ENCODE measurements around the gene CASR. TPM values are rescaled to one million over a fixed set of nuclear protein-coding genes. Genes with fewer than 3 reads are reported as not detected.

The CASR gene
- total RNA-seq, 1 experiment from 2014 or later: not detected

DNA sequence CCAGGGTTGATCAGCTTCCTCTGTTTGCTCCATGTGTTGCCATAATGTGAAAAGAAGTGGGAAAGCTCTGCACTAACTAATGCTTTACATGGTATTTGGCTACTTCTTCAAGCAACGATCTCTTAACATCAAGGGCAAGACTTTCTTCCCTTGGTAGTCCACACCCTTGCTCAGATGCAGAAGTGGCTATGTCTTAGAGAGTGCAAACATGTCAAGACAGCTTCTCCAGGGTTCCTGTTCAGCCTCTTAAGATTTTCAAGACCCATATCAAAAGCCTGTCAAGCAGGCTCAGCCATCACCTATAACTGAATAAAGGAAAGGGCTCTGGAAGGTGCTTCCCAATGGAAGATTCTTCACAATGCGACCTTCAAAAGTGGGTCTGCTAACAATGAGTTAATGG, 76.7 kb downstream of the CASR start:
- CTCF ChIA-PET: no interaction called here
- intact Hi-C loops (cut with micrococcal nuclease; ENCODE audit: unreplicated experiment): no loop called here
- POLR2A ChIA-PET (ENCODE audit: low non-redundant PET): no interaction called here
- Histone ChIP-seq H3K4me3 (ENCODE audit: low read depth, low read length, poor library complexity, severe bottlenecking) (no peak overlapping the region), H3K4me1 (ENCODE audit: insufficient read depth, low read length, poor library complexity, severe bottlenecking) (no peaks in the 10 kb centered on the region), H3K9me3 (ENCODE audit: low read depth, low read length, poor library complexity, severe bottlenecking) (no peaks in the 10 kb centered on the region), H3K27me3 (replicated peaks; ENCODE audit: insufficient read depth, low read depth, low read length, poor library complexity) (peaks cover 42% of the 10 kb centered on the region), H3K36me3 (ENCODE audit: insufficient read depth, low read length, poor library complexity, severe bottlenecking) (no peaks in the 10 kb centered on the region), H3K27ac (ENCODE audit: low read depth, low read length, poor library complexity, severe bottlenecking) (no peak overlapping the region)
- no peak for DNase-seq (ENCODE audit: low spot score)
- no TSS peak for BruUV-seq (replicated peaks)
- TF ChIP-seq, protein P1, sequence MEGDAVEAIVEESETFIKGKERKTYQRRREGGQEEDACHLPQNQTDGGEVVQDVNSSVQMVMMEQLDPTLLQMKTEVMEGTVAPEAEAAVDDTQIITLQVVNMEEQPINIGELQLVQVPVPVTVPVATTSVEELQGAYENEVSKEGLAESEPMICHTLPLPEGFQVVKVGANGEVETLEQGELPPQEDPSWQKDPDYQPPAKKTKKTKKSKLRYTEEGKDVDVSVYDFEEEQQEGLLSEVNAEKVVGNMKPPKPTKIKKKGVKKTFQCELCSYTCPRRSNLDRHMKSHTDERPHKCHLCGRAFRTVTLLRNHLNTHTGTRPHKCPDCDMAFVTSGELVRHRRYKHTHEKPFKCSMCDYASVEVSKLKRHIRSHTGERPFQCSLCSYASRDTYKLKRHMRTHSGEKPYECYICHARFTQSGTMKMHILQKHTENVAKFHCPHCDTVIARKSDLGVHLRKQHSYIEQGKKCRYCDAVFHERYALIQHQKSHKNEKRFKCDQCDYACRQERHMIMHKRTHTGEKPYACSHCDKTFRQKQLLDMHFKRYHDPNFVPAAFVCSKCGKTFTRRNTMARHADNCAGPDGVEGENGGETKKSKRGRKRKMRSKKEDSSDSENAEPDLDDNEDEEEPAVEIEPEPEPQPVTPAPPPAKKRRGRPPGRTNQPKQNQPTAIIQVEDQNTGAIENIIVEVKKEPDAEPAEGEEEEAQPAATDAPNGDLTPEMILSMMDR (conservative IDR thresholded peaks at IDR 0.05; ENCODE audit: low read depth, low read length): no peak
- no peak for TF ChIP-seq EZH2 (IDR thresholded peaks at IDR 0.05; ENCODE audit: borderline replicate concordance, low read depth, low read length, poor library complexity, severe bottlenecking)

DNA sequence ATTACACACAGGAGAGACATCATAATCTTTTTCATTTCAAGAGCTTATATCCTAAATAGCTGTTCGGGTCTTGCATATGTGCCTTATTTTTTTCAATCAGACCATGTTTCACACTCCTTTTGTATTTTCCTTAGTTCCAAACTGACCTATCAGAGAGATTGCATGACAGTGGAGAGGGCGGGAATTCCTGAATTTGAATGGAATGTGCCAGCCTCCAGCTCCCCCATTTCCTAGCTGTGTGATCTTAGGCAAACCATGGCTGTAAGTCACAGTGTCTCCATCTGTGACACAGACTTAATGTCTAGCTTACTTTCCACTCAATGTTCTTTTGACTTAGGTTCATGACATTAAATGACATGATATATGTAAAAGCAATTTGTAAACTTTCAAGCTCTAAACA, 79.6 kb downstream of the CASR start:
- Histone ChIP-seq H3K36me3 (ENCODE audit: insufficient read depth, low read length, poor library complexity, severe bottlenecking) (no peaks in the 10 kb centered on the region), H3K9me3 (ENCODE audit: low read depth, low read length, poor library complexity, severe bottlenecking) (no peaks in the 10 kb centered on the region), H3K4me1 (ENCODE audit: insufficient read depth, low read length, poor library complexity, severe bottlenecking) (no peaks in the 10 kb centered on the region), H3K4me3 (ENCODE audit: low read depth, low read length, poor library complexity, severe bottlenecking) (no peak overlapping the region), H3K27me3 (replicated peaks; ENCODE audit: insufficient read depth, low read depth, low read length, poor library complexity) (peaks cover 37% of the 10 kb centered on the region), H3K27ac (ENCODE audit: low read depth, low read length, poor library complexity, severe bottlenecking) (no peak overlapping the region)
- no TSS peak for BruUV-seq (replicated peaks)
- TF ChIP-seq EZH2 (IDR thresholded peaks at IDR 0.05; ENCODE audit: borderline replicate concordance, low read depth, low read length, poor library complexity, severe bottlenecking): no peak
- TF ChIP-seq, protein P1 (conservative IDR thresholded peaks at IDR 0.05; ENCODE audit: low read depth, low read length): no peak
- no peak for DNase-seq (ENCODE audit: low spot score)
- ChIA-PET POLR2A (ENCODE audit: low non-redundant PET) (no interaction called here), CTCF (interaction anchor here (0.6 kb wide), 1 partner anchor 138 kb away, joined by 3 read pairs; no protein-coding TSS in a partner anchor)
- intact Hi-C loops (cut with micrococcal nuclease; ENCODE audit: unreplicated experiment): no loop called here

DNA sequence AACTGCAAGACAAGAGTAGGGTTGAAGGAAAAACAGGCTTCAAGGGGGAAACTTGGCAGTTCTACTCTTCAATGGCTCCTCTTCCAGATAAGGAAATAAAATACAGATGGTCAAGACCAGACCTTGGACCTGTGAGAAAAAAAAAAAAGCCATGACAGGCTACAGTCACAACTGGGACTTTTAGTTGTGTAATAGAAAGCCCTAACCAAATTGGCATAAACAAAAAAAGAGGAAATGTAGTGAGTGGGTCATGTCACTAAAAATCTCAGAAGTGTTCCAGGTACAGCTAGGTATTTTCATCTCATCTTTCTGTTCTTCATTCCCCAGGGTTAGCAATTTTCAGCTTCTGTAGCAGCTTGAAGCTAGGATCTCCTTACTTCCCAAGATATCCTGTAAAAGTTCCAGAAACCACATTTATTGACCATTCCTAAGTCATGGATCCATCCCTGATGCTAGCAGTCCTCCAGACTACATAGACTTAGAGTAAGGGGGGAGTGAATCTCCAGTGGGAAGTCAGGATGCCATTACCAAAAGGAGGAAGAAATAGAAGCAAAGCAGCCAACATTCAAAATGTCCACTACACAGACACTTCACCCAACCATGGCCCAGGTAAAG, 80.6 kb downstream of the CASR start:
- Histone ChIP-seq H3K27ac (ENCODE audit: low read depth, low read length, poor library complexity, severe bottlenecking) (no peak overlapping the region), H3K9me3 (ENCODE audit: low read depth, low read length, poor library complexity, severe bottlenecking) (no peaks in the 10 kb centered on the region), H3K4me1 (ENCODE audit: insufficient read depth, low read length, poor library complexity, severe bottlenecking) (no peaks in the 10 kb centered on the region), H3K27me3 (replicated peaks; ENCODE audit: insufficient read depth, low read depth, low read length, poor library complexity) (peaks cover 37% of the 10 kb centered on the region), H3K4me3 (ENCODE audit: low read depth, low read length, poor library complexity, severe bottlenecking) (no peak overlapping the region), H3K36me3 (ENCODE audit: insufficient read depth, low read length, poor library complexity, severe bottlenecking) (no peaks in the 10 kb centered on the region)
- BruUV-seq (replicated peaks): no TSS peak
- TF ChIP-seq, protein P1 (conservative IDR thresholded peaks at IDR 0.05; ENCODE audit: low read depth, low read length): no peak
- TF ChIP-seq EZH2 (IDR thresholded peaks at IDR 0.05; ENCODE audit: borderline replicate concordance, low read depth, low read length, poor library complexity, severe bottlenecking): no peak
- ChIA-PET POLR2A (ENCODE audit: low non-redundant PET) (no interaction called here), CTCF (no interaction called here)
- intact Hi-C loops (cut with micrococcal nuclease; ENCODE audit: unreplicated experiment): no loop called here
- DNase-seq (ENCODE audit: low spot score): no peak

All from A673 (cell line).